HG03565 (cell line): ENCODE data around the gene KRT20.
"Not testable (repeated sequence)": the region's sequence is repeated elsewhere in the genome, so short reads cannot be mapped to it uniquely, and the experiment has no call there.

Experiments used
- ATAC-seq: cut with Tn5 transposase; IDR thresholded peaks from one replicate; pipeline ENCODE4 v1.9.1; 2021; ENCODE audit warnings: mild to moderate bottlenecking, moderate library complexity; ENCODE audit not compliant: unreplicated experiment

The KRT20 gene

DNA sequence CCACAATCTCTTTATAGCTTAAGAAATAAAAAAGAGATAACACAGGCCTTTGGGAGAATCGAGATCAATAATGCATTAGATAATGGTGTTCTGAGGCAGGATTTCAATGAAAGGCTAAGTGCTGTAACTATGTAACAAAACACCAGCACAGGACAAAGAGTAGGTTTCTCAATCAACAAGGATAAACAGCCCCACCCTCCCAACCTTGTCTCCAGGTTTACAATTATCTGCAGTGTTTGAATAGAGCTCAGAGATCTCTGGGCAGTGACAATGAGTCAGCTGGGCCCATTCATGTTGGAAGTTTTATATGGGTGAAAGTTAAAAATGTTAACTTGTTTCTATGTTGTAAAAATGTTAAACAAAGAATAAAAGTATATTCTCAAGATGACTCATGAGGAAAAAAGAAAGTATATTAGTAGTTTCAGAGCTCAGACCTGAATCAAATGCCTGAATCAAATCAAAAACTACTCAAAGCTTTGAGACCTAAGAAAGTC, 17.0 kb upstream of the KRT20 start:
- ATAC-seq, result no peak

DNA sequence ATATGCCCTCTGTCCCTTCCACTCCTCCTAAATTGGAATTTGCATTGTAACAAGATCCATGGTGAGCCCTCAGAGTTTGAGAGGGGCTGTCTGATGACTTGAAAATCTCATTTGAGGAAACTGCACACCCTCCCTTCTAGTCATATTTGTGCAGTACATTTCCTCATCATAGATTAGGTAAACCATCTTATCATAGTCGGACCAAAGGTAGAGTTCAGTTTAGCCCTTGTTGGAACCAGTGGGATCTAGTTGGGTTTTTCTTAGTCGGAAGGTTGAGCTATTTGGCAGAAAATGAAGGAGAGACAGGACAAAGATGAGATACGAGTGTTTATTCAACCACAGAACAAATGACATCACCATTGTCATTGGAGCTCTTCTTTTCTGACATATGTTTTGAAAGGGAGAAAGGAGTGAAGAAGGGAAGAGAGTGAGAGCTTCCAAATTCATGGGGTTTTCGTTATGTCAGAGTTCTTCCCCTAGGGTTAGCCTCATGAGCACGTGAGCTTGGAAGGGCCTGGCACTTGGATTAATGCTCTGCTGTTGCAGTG, 15.8 kb upstream of the KRT20 start:
- ATAC-seq, result no peak

DNA sequence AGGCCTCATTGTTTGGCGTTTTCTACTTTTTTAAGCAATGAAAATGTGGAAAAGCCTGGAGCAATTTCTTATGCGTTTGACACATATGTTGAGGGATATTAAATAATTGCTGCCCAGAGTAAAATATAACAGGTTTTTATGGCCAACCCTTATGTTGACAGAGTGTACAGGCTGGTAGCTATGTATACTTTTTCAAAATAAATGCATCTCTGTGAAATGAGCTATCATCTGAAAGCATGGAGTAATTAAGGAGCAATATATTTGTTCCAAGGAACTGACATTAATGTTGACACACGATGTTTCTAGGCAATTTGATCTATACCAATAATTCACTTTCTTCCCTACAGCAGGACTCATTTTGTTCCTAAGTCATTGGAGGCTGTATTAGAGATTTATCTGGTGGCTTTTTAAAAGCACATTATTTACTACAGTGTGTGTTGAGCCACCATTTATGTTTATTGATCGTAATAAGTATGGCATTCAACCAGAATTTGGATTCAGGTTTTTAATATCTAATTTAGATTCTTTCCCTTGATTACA, 11.9 kb upstream of the KRT20 start:
- no peak for ATAC-seq

DNA sequence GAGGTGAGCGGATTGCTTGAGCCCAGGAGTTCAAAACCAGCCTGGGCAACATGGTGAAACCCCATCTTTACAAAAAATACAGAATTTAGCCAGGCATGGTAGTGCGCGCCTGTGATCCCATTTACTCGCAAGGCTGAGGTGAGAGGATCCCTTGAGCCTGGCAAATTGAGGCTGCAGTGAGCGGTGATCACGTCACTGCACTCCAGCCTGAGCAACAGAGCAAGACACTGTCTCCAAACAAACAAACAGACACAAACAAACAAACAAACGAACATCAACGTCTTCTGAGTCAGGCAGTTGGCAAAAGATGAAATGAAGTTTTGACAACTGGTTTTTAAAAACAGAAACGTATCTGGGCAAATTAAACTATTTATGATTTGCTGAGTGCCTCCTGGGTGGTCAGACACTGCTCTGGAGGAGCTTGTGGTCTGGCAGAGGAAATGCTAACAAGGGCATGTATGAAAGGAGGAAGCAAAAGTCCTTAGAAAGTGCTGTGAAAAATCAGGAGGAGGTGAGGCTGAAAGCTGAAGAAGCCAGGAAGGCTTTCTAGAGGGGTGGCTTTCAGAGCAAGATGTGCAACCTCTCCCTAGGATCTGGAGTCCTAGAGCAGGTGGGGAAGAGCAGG, 10.2 kb upstream of the KRT20 start:
- ATAC-seq, result no peak

DNA sequence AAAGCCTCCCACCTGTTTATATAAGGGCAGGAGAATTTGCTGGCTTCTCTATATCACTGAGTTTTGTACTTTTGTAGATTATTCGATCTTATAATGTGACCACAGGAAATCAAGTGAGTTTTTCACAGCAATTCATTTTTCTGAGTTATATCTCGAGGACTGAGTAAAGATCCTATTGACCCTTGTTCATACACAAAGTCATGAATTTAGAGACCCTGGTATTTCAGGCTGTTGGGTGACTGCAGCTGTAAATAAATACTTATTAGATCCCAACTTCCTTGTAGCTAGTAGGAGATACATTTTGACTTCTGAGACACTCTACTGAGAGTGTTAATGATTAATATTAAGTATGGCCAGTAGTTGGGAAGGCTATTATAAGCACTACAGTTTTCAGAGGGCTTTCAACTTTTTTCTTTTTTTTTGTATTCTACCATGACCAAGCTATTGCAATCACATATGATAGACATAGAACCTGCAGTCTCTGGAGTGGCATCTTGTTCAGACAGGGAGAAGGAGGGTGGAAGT, 3.2 kb upstream of the KRT20 start:
- no peak for ATAC-seq

DNA sequence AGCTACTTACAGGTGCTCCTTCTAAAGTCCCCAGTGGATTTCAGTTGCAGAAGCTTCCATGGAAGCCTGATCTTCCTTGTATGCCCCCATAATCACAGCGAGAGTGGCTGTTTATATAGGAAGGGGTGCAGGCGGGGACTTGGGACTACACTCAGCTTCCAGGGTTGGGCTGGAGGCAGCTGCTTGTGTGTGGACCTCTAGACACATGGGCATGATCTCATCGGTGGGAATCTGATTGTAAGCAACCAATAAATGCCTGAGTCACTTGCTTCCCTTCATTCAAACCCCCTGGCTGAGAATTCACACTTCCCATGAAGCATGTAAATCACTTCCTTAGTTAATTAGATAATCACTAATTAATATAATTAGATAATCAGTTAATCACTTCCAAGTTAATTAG, 1.0 kb upstream of the KRT20 start:
- no peak for ATAC-seq

DNA sequence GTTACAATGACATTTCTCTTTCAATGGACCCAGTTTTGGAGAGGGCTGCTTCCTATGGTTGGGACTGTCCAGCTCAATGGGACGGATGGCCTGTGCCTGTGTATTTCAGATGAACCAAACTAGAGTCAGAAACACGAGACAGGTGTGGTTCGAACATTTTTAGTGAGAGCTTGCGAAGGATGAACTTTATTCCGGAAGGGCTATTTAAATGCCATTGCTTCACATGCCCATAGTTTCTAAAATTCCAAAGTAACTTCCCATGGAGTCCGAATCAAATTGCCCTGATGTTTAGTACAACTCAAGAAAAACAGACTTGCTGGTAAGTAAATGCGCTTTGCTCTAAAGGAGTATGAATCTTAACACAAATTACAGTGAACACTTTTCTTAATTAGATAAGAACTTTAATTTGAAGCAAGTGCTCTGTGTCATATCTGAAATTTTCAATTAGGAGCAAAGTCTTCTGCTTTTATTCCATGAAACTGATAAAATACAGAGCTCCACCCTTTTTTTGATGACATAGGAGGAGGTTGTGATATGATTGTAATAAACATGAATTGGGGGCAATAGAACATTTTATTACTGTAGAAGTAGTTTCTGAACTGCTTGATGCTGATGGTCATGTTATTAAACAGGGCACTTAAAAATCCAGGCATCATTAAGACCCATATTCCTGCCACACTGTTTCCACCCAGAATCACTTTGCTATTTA, 1.3 kb downstream of the KRT20 start:
- ATAC-seq, result no peak

DNA sequence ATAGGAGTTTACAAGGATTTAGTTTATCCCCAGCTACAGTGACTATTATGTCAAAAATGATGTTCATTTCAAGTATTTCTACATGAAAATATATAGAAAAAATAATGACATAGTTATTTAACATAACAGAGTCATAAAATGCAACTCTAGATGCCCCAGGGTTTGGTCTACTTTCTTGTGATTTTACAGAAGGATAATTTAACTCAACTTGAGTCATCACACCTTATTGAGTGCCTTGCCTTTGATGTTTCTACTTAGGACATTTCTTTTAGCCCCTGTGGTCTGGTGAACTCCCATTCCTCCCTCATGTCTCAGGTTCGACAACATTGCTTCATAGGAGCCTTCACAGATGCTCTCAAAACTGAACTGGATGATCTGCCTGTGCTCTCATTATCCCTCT, 2.0 kb downstream of the KRT20 start:
- ATAC-seq, result no peak

DNA sequence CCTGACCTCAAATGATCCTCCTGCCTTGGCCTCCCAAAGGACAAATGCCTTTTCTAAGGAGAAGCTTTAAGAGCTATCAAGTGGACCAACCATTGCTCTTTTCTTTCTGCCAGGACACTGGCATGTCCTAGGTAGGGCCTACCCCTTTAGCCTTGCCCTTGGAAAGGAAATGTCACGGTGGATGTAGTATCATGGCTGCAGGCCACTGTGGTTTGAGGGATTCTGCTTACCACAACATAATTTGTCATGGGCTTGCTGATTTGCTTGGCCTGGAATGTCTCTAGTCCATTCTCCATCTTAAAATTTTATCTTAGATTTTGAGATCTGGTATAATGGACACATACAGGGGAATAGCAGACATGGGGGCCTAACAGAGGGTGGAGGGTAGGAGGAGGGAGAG, 6.0 kb downstream of the KRT20 start:
- no peak for ATAC-seq

DNA sequence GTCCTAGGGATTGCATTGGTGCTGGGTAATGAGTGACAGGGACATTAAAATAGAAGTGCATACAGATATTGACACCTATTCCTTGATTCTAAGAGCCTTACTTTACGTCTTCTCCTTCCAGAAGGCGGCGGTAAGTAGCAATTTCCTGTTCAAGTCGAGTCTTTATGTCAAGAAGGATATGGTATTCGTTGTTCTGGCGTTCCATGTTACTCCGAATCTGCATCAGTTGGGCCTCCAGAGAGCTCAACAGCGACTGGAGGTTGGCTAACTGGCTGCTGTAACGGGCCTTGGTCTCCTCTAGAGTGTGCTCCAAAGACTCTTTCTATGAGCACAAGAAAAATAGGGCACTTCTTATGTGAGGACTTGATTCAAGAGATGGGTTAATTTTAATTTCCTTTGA, 7.0 kb downstream of the KRT20 start:
- ATAC-seq, result no peak

DNA sequence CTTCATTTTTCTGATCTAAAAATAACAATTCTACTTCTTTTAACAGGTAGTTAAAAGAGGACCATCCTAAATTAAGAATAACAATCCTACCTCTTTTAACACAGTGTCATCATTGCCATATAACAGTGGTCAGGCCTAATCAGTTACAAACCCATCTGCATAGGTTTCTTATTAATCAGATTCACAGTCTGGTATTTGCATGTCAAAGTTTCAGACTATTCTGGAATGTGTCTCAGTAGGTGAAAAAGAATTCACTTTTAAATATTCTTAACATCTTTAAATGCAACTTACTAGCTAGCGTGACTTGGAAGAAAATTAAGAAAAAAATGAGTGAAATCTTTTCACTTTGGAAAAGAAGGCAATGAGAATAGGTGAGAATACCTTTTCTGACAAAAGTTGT, 11.2 kb downstream of the KRT20 start:
- no peak for ATAC-seq

DNA sequence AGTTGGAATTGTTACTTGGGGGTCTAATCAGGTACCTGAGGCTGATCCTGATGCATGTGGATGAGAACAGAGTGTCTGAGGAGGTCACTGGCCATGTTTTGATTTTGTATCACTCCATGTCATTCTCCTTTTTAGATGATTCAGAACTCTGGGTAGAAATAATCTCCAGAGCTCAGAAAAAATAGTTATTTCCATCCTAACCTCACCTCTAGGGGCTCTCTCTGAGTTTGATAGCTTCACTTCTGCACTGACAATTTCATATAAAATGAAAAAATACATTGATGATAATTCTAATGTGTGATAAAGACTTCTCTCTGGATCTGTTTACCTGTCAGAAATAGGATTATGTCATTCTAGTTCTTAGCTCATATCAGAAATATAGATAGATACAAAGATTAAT, 11.8 kb downstream of the KRT20 start:
- no peak for ATAC-seq

DNA sequence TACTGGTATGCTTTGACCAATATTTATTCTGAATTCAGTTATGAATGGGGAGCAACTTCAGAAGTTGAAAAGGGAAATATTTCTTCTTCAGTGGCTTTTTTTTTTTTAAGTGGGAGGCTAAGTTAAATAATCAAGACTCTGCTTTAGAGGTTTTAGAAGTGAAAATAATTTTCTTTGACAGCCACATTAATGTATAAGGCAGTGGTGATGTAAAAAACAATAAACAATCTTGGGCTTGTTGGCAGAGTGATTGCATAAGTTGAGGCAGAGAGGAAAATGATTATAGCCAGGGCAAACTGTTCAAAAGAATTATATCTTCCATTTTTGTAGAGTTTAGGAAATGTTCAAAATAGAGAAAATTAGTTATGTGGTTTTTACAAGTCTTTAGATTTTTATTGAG, 12.6 kb downstream of the KRT20 start:
- ATAC-seq, result no peak

DNA sequence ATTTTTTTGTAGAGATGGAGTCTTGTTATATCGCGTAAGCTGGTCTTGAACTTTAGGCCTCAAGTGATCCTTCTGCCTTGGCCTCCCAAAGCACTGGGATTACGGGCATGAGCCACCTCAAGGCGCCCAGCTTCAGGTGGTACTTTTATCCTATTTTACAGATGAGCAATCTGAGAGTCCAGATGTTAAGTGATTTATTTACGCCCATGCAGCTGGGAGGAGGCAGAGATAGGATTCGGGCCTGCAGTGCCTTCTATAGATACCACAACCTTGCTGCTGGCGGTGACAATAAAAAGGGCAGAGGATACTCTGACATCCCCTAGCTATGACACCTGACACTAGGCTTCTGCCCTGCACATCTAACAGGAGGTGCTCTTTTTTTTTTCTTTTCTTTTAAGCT, 13.7 kb downstream of the KRT20 start:
- no peak for ATAC-seq

DNA sequence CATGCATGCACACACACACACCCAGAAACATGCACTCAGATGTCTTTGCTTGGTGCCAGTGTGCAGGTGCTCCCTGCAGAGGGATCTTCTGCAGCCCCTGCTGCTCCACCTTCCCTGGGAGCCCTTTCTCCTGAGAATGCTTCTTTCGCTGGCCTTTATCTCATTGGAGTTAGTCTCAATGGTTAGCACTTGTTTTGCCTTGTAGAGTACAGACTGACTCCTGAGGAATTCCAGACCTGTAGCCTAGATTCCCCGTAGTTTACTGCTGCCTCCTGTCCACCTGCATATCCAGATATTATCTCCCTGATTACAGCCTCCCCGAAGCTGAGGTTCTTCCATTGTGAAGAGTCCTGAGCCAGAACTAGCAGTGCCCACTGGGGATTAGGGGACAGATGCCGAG, 14.9 kb downstream of the KRT20 start:
- no peak for ATAC-seq

DNA sequence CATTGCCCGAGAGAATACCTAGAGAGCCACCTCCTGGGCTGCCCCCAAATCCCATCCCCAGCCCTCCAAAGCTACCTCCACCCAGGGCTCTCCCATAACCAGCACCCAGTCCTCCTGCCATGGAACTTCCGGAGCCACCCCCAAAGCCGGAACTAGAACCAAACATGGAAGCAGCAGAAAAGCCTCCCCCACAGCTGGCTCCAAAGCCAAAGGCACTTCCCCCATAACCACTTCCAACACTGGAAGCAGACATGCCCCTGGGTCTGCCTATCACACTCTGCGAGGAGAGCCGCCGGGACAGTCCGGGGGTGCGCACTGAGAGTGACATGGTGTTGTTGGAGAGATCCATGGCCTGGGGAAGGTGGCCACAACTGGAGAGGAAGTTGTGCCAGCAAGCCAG, 18.2 kb downstream of the KRT20 start, which contains the start of gene KRT12:
Gene KRT12 (minus strand): TSS at position 386 of the 400 bp plus-strand sequence. CDS start 37 bp downstream, at position 349.
- no peak for ATAC-seq

DNA sequence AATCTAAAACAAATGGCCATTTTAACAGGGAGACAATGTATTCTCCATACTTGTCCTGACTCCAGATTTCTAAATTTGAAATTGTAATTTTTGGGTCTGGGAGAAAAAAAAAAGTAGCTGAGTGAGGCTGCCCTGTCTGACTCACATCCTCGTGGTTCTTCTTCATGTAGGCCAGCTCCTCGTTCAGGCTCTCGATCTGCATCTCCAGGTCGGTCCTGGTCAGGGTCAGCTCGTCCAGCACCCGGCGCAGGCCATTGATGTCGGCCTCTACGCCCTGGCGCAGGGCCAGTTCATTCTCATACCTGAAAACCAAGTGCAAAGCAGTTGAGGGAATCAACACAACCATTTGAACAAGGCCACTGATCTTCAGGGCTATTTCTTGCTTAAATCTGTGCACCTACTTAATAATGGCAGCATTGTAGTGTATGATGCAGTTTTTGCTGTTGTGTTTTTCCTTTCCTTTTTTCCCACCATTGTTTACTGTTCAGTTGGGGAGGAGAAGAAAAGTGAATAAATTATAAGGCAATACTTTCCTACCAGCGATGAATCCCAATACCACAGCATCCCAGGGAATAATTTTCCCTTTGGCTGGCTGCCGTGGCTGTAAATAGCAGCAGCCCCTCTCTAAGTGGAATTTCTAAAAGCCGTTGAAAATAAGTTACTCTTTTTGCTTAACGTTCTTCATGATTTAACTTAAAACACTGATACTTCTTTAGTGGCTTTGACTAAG, 20.2 kb downstream of the KRT20 start:
- no peak for ATAC-seq

DNA sequence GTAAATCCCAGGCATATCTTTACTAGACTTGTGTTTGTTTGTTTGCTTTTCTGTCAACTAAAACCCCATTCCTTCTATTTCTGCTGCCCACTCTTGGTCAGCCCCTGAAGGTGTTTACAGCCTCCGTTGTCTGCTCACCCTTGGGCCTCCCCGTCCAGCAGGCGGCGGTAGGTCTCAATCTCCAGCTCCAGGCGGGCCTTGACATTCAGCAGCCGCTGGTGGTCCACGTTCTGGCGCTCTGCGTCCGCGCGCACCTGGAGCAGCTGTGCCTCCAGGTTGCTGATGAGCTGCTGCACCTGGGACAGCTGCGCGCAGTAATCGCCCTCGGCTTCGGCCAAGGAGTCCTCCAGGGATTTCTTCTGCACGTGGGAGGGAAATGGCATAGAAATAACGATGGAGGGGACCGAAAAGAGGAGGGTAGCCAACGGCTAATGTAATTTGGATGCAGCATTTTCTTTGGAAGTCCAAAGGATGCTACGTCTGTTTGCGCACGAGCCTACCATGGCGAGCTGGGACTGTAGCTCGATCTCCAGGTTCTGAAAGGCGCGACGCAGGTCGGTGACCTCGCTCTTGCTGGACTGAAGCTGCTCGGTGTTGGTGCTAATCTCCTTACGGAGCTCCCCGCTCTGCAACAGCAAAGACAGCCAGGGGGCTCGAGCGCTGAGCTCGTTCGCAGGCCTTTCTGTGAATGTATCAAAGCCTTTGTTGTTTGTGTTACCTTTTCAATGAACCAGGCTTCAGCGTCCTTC, 21.9 kb downstream of the KRT20 start:
- ATAC-seq, result no peak

DNA sequence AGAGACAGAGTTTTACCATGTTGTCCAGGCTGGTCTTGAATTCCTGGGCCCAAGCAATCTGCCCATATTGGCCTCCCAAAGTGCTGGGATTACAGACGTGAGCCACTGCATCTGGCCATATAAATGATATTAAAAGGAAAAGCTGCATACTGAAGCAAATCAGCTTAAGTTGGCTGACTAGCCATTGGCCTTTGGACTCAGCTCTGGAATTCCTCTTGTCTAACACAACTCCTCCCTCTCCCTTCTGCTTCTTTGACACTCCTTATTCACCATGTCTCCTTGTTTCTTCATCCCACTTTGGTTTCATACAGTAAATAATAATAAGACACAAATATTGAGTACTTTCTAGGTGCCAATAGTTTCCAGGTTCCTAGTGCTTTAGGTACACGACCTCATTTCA, 25.5 kb downstream of the KRT20 start:
- no peak for ATAC-seq

DNA sequence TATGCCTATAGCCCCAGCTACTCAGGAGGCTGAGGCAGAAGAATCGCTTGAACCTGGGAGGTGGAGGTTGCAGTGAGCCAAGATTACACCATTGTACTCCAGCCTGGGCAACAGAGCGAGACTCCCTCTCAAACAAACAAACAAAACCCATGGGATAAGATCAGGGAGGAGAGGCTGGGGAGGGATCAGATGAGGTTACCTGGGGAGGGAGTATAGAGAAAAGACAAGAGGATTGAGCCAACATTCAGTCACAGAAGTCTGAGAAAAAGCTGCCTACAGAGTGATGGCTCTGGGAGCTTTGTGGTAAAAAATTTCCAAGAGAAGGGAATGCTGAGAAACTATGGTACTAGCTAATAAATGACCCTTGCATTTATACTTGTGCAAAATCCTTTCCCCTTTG, 26.4 kb downstream of the KRT20 start:
- not testable (repeated sequence) for ATAC-seq
